HL-60/S4 treated with retinoic acid at 250 ng/mL for 4 days and 3 days (cell line): ENCODE data around the gene ATG12.
"Not testable (repeated sequence)": the region's sequence is repeated elsewhere in the genome, so short reads cannot be mapped to it uniquely, and the experiment has no call there.

Experiments
- in situ Hi-C: fragments of 300-500 bp; cut with MboI; formaldehyde crosslinking; loops from 2 replicates; pipeline ENCODE4 v1.7.0; 2022; ENCODE audit warnings: low sequenced_read_pairs

ATG12 gene

GRCh38 chr5:115843444-115844130, 2.2 kb upstream of the ATG12 start:
- in situ Hi-C loops = no loop called here

- in situ Hi-C loops = no loop called here
Measured at GRCh38 chr5:115842952-115843351, 1.6 kb upstream of the ATG12 start.

GRCh38 chr5:115842089-115842935, 947 bp upstream of the ATG12 start:
- in situ Hi-C loops = no loop called here

- in situ Hi-C loops = no loop called here
Measured at GRCh38 chr5:115840873-115841272, 492 bp downstream of the ATG12 start.

GRCh38 chr5:115838885-115839518, 2.4 kb downstream of the ATG12 start:
- in situ Hi-C loops = no loop called here

- in situ Hi-C loops = no loop called here
Measured at GRCh38 chr5:115835481-115835880, 5.9 kb downstream of the ATG12 start.

- in situ Hi-C loops = no loop called here
Measured at GRCh38 chr5:115831163-115831768, 10.1 kb downstream of the ATG12 start.

- in situ Hi-C loops = no loop called here
Measured at GRCh38 chr5:115829913-115830312, 11.5 kb downstream of the ATG12 start.

GRCh38 chr5:115825948-115826347, 15.4 kb downstream of the ATG12 start:
- in situ Hi-C loops = no loop called here

GRCh38 chr5:115824983-115825382, 16.4 kb downstream of the ATG12 start:
- in situ Hi-C loops = not testable (repeated sequence)

- in situ Hi-C loops = no loop called here
Measured at GRCh38 chr5:115820846-115821245, 20.5 kb downstream of the ATG12 start.

- in situ Hi-C loops = no loop called here
Measured at GRCh38 chr5:115818821-115819220, 22.5 kb downstream of the ATG12 start.

- in situ Hi-C loops = no loop called here
Measured at GRCh38 chr5:115817386-115817785, 24.0 kb downstream of the ATG12 start.

- in situ Hi-C loops = no loop called here
Measured at GRCh38 chr5:115816226-115817081, 24.9 kb downstream of the ATG12 start, which contains the start of gene CDO1. TSS of gene CDO1 (minus strand) at chr5:115816659. CDS start at chr5:115816397, 262 bp downstream.

GRCh38 chr5:115815693-115816225, 25.6 kb downstream of the ATG12 start:
- in situ Hi-C loops = no loop called here

- in situ Hi-C loops = no loop called here
Measured at GRCh38 chr5:115815006-115815692, 26.2 kb downstream of the ATG12 start.

- in situ Hi-C loops = no loop called here
Measured at GRCh38 chr5:115813719-115814118, 27.6 kb downstream of the ATG12 start.

GRCh38 chr5:115812372-115812771, 29.0 kb downstream of the ATG12 start:
- in situ Hi-C loops = no loop called here

- in situ Hi-C loops = no loop called here
Measured at GRCh38 chr5:115811406-115811805, 30.0 kb downstream of the ATG12 start.
